GM19452 (cell line): ENCODE measurements around the gene SHFL.

Source experiments
- ATAC-seq: cut with Tn5 transposase; IDR thresholded peaks from one replicate; pipeline ENCODE4 v1.9.1; 2021; ENCODE audit not compliant: unreplicated experiment

Gene SHFL

DNA sequence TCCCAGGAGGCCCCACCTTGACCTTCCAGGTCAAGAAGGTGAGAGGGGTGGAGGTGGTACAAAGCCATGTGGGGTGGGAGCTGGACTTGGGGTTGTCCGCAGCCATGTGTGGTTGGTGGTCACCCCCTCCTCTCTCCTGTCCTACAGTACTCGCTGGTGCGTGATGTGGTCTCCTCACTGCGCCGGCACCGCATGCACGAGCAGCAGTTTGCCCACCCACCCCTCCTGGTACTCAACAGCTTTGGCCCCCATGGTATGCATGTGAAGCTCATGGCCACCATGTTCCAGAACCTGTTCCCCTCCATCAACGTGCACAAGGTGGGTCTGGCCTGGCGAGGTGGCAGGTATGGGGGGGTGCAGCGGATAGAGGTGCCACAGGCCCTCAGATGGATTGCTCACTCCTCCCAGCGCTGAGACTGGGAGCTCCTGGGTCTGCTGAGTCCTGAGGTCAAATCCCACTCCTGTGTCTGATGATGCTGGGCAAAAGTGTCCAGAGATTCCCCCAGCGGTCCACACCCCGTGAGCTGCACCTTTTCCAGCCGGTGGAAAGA lies 21.8 kb downstream of the SHFL start:
- no peak for ATAC-seq

DNA sequence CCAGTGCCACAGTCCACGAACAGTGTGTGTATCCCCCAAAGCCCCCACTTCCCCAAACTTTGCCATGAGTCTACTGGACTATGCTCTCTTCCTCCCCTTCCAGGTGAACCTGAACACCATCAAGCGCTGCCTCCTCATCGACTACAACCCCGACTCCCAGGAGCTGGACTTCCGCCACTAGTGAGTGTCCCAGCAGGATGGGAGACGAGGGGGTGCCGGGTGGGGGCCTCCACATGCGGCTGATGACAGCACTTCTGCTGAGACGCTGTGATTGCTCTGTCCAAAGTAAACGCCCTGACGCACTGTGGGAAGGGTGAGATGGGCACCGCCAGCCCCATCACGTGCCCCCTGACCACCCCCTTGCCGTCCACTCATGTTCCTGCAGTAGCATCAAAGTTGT lies 23.4 kb downstream of the SHFL start:
- ATAC-seq: no peak

DNA sequence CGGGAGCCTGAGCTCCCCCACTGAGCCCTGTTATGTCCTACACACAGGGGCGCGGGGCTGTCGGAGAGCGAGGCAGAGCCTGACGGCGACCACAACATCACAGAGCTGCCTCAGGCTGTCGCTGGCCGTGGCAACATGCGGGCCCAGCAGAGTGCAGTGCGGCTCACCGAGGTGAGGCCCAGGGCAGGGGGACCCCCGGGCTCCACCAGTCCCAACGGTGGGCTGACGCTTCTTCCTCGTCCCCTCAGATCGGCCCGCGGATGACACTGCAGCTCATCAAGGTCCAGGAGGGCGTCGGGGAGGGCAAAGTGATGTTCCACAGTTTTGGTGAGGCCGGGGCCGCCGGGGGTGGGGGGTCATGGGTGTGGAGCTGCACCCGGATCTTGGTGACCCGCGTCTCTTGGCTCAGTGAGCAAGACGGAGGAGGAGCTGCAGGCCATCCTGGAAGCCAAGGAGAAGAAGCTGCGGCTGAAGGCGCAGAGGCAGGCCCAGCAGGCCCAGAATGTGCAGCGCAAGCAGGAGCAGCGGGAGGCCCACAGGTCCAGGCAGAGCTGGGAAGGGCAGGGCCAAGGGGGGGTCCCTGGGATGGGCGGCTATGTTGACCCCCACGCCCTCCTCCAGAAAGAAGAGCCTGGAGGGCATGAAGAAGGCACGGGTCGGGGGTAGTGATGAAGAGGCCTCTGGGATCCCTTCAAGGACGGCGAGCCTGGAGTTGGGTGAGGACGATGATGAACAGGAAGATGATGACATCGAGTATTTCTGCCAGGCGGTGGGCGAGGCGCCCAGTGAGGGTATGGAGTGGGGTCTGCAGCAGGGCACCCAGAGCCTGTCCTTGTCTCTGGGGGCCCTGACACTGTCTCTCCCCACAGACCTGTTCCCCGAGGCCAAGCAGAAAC lies 24.2 kb downstream of the SHFL start:
- ATAC-seq: no peak

DNA sequence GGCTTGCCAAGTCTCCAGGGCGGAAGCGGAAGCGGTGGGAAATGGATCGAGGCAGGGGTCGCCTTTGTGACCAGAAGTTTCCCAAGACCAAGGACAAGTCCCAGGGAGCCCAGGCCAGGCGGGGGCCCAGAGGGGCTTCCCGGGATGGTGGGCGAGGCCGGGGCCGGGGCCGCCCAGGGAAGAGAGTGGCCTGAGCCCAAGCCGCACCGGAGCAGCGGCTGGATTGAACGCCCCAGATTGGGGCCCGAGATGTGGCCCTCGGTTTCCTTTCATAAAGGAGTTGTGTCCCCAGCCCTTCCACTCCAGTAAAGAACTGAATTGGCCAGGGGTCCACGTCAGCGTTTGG lies 24.8 kb downstream of the SHFL start:
- ATAC-seq: no peak

DNA sequence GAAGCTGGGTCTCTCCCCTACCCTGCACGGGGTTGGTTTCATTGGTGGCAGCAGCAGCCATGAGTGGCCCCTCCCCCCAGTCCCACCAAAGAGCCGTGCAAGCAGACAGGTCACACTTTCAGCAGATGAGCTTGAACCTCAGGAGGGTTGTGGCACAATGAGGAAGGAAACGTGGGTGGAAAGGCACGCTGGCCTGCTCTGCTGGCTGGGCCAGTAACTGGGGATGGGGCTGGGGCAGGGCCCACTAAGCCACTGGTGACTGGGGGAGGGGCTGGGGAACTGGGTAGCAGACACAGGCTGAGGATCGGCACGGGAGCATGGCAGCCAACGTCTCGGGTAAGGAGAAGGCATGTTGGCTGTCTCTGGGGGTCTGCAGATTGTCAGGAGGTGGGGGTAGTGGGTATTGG lies 25.3 kb downstream of the SHFL start, which contains the start of gene P2RY11:
P2RY11 (plus strand) TSS at position 289 of the 407 bp plus-strand sequence; CDS start at position 318, 29 bp downstream.
- no peak for ATAC-seq

DNA sequence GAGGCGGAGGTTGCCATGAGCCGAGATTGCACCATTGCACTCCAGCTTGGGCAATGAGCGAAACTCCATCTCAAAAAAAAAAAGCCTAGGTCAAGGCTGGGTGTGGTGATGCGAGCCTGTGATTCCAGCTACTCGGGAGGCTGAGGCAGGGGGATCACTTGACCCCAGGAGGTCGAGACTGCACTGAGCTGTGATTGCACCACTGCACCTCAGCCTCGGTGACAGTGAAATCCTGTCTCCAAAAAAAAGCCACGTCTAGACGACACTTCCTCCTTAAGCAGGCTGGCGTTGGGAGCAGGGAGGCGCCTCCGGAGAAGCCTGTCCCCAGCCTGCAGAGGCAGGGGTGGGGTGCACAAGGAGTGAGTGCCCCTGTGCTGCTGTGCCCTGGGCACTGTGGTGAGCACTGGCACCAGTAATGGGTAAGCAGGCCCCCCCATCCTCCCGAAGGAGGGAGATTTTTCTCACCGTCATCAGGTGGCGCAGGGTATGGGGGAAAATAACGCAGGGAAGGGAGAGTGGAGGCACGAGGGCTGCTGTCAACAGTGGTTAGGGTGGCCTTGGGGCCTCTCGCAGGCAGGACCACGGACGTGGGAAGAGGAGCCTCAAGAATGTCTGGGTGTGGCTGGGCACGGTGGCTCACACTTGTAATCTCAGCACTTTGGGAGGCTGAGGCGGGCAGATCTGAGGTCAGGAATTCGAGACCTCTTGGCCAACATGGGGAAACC lies 26.1 kb downstream of the SHFL start:
- ATAC-seq: no peak

DNA sequence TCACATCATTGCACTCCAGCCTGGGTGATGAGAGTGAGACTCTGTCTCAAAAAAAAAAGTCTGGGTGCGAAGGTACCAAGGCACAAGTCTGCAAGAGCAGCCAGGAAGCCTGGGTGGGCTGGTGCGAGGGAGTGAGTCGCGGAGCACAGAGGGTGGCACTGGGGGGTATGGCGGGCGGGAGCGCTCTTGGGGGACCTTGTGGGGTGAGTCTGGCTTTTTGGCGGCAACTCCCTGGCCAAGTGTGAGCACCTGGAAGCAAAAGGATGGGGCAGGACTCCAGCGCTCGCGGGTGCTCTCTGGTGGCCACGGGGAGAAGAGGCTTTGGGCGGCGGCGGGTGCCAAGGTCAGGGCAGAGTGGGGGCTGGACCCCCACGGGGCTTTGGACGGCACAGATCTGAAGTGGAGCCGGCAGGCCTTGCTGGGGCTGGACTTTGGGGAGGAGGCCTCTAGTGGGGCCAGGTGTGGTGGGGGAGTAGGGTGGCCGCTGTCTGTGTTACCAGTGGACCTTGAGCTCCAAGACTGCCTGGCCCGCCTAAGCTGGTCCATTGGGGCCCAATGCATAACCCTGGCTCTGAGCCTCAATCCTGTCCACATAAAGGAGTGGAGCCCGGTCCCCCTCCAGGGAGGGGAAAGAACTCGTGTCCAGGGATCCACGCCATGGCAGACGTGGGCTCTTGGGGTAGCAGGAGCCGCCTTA lies 26.9 kb downstream of the SHFL start:
- ATAC-seq: no peak

DNA sequence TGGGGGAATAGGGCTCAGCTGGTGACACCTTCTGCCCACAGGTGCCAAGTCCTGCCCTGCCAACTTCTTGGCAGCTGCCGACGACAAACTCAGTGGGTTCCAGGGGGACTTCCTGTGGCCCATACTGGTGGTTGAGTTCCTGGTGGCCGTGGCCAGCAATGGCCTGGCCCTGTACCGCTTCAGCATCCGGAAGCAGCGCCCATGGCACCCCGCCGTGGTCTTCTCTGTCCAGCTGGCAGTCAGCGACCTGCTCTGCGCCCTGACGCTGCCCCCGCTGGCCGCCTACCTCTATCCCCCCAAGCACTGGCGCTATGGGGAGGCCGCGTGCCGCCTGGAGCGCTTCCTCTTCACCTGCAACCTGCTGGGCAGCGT lies 27.5 kb downstream of the SHFL start:
- no peak for ATAC-seq

DNA sequence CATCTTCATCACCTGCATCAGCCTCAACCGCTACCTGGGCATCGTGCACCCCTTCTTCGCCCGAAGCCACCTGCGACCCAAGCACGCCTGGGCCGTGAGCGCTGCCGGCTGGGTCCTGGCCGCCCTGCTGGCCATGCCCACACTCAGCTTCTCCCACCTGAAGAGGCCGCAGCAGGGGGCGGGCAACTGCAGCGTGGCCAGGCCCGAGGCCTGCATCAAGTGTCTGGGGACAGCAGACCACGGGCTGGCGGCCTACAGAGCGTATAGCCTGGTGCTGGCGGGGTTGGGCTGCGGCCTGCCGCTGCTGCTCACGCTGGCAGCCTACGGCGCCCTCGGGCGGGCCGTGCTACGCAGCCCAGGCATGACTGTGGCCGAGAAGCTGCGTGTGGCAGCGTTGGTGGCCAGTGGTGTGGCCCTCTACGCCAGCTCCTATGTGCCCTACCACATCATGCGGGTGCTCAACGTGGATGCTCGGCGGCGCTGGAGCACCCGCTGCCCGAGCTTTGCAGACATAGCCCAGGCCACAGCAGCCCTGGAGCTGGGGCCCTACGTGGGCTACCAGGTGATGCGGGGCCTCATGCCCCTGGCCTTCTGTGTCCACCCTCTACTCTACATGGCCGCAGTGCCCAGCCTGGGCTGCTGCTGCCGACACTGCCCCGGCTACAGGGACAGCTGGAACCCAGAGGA lies 28.0 kb downstream of the SHFL start:
- no peak for ATAC-seq

DNA sequence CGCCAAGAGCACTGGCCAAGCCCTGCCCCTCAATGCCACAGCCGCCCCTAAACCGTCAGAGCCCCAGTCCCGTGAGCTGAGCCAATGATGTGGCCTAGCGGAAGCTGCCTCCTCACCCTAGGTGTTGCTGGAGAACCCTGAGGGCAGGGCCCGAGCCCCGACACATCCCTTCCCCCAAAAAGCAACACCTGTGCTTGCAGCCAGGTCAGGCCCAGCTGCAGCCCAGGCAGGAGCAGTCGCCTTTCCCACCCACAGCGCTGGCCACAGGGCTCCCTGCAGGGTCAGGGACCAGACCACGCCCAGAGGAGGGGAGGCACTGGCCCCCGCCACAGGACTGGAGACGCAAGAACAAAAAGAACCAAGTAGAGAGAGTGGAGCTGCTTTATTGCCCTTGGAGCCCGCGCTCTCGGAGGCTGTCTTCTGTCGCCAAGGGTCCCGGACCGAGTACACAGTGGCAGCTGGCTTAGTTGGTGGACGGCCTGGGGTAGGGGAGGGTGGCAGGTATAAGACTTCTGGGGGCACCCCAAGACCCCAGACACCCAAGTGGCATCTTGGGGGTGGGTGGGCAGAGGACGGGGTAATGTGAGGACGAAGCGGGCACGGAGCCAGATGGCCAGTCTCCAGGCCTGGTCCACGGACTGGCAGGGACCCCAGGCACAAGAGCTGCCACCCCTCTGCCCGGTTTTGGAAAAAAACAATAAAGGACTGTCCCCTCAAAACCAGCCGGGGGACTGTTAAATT lies 28.7 kb downstream of the SHFL start:
- ATAC-seq: no peak

DNA sequence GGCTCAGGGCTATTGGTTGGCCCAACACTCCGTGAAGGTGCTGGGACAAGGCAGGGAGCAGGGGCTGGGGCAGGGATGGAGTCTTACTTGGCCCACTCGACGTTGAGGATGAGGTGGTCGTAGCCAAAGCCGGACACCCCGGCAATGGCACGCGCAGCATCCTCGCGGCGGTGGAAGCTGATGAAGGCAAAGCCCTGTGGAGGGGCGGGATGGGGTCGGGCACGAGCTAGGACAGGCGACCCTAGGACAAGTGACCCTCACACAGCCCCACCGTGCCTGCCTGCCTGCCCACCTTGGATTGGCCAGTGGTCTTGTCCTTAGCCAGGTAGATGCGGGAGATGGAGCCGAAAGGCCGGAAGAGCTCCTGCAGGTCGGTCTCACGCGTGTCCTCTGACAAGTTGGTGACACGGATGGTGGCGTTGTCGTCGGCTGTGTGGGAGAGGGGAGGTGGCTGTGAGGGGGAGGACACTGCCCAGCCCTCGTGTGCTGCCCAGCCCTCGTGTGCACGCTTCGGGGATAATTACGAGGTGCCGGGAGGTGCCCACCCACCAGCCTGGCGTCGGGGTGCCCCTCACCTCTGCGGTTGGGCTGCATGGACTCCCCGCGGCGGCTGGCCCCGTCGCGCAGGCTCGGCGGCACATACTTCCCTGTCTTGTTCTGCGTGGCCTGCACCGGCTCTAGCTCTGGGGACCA lies 29.4 kb downstream of the SHFL start:
- ATAC-seq: no peak

DNA sequence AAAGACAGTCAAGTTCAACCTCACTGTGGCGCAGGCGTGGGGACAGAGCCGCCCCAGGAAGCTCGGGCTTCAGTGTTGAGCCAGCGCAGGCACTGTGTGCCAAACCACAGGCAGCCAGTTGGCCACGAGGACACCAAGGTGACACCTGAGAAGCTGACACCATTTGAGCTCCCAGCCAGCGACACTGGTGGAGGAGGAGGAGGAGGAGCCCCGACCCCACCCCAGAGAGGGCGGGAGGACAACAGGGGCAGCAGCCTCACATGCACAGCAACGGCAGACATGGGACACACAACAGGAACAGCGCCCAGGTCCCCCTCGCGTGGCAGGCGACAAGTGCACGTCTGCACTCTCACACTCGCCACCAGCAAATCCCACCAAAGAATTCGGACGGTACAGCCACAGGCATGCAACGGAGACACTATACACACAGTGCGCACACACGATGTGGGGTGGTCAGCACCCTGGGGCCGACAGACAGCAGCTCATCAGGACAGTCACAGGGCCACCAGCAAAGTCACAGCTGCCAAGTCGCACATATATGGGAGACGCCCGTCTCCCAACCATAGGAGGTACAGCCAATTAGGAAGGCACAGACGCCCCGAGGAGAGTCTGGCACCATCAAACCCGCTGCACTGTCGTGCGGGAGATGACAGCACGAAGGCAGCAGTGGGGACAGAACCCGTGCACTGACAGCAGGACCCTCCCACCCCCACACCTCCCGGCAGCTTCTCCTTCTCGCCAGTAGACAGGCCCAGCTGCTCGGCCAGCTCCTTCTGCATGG lies 30.2 kb downstream of the SHFL start:
- no peak for ATAC-seq

DNA sequence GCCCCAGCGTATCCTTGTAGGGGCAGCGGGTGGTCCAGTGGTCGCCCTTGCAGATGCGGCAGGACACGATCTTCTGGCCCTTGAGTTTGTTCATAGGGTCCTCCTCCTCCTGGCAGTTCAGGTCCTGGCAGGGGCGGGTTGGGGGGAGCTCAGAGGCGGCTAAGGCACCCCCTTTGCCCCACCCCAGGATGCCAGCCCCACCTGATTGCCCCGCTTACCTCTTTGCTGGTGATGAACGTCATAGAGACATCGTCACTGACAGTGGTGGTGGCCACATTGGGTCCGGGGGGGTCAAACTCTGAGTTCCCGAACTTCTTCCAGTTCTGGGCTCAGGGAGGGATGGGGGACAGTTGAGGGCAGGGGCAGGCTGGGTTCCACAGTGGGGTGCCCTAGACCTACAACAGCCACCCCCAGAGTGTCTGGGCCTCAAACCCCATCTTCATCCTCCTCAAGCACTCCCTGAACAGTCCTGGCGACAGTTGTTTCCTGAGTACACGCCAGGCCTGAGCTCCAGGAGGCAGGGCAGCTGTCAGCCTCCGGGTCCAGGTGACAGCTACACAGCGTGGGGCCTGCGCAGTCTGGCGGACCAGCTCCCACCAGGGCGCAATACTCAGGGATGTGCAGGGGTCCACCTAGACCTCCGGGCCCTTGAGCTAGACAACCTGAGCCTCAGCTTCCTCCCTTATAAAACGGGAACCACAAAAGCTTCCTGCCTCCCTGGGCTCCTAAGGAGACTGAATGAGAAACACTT lies 30.9 kb downstream of the SHFL start:
- no peak for ATAC-seq

DNA sequence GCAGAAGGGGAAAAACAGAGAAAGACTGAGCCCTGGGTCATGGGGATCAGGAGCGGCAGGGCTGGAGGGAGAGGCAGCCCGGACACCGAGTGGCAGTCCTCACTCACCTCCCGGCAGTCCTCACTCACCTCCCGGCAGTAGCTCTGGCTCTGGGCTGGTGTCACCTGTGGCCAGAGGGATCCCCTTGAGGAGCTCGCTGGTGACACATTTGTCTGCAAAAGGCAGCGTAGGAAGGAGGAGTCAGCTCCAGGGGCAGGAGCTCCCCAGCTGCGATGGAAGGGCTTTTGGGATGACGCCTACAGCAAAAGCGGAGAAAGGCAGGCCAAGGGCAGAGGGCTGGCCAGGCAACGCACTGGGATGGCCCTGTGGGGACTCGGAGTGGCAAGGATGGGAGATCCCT lies 32.8 kb downstream of the SHFL start:
- no peak for ATAC-seq

DNA sequence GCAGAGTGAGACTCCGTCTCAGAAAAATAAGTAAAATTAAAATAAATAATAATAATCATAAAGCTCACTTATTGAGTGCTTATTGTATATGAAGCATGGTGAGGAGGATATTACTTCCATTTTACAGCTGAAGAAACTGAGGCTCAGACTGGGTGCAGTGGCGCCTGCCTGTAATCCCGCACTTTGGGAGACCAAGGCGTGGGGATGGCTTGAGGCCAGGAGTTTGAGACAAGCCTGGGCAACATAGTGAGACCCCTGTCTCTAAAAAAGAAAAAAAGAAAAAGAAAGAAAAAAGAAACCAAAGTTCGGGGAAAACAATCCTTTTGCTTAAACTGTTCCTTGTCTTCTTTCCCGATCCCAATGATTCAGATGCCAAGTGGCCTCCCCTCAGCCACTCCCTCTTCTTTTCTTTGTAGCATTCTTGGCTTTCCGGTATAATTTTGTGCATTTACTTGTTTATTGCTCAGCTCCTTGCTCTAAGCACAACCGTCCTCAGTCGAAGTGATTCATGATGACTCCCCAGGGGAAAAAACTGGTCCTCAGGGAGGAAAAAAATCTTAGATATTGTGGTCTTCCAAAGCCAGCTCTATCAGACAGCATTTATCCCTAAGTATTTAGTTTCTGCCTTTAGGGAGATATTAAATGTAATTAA lies 34.5 kb downstream of the SHFL start:
- ATAC-seq: no peak

DNA sequence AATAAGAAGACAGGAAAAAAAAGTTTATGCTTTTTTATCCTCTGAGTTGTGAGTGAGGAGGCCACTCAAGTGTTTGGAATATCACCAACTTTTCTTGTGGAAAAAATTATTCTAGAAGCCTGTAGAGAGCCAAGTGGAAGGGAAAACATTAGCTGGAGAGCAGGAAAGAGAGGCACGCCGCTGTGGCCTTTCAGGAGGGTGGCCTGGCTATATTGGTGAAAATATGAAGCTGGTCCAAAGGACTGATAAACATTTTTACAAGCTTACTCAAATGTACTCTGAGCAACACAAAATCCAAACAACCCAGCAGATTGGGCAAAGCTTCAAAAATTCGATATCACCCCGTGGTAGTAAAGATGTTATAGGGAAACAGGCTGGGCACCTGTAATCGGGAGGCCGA lies 35.9 kb downstream of the SHFL start:
- no peak for ATAC-seq

DNA sequence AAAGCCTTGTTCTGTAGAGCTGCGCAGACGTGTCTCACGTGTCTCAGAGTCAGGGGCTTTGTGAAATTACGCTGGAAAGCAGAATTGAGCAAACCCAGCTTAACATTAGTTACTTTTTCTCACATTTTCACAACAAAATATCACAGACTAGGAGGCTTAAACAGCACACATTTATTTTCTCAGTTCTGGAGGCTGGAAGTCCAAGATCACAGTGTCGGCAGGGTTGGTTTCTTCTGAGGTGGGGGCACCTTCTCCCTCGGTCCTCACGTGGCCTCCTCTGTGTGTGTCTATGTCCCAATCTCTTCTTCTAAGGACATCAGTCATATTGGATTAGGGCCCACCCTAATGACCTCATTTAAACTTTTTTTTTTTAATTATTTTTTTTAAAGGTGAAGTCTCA lies 38.3 kb downstream of the SHFL start:
- ATAC-seq: no peak

DNA sequence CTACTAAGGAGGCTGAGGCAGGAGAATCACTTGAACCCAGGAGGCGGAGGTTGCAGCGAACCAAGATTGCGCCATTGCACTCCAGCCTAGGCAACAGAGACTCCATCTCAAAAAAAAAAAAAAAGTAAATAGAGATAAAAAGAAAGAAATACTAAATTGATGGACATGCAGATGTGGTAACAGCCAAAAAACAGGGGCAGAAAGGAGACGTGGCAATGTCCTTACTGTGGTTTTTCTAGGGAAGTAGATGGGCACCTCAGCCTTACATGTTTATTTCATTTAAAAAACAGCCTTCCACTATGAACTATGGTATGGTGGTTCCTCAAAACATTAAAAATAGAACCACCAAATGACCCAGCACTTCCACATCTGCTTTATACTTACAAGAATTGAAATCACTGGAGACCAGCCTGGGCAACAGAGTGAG lies 40.1 kb downstream of the SHFL start:
- ATAC-seq: no peak
